HFFc6 (cell line): Measurements from ENCODE around the gene RNF222. TPM values are rescaled to one million over a fixed set of nuclear protein-coding genes. Genes with fewer than 3 reads are reported as not detected.

Source experiments
- DNase-seq: peaks from one replicate; pipeline ENCODE4 v3.0.0-alpha.2; 2018
- H3K27ac Mint-ChIP-seq: 2 replicates; pipeline ENCODE4 v1.8.0; 2020; ENCODE audit warnings: mild to moderate bottlenecking, mixed read lengths
- H3K27me3 Mint-ChIP-seq: 2 replicates; pipeline ENCODE4 v1.8.0; 2021; ENCODE audit warnings: mild to moderate bottlenecking, moderate library complexity, mixed read lengths; ENCODE audit not compliant: insufficient read depth
- H3K36me3 Mint-ChIP-seq: 2 replicates; pipeline ENCODE4 v1.8.0; 2021; ENCODE audit warnings: low read depth, mixed read lengths
- H3K4me1 Mint-ChIP-seq: 2 replicates; pipeline ENCODE4 v1.8.0; 2020; ENCODE audit warnings: low read depth, mixed read lengths
- H3K4me3 Mint-ChIP-seq: 2 replicates; pipeline ENCODE4 v1.8.0; 2020; ENCODE audit warnings: mild to moderate bottlenecking, moderate library complexity, mixed read lengths
- H3K9me3 Mint-ChIP-seq: 2 replicates; pipeline ENCODE4 v1.8.0; 2020; ENCODE audit warnings: mild to moderate bottlenecking, mixed read lengths
- total RNA-seq, 6 experiments: library from RNA; stranded (reverse); fragmentation: NEBNext Ultra II Directional; extraction: Animal tissue kit (Norgen Biotek cat#: 25700); gene quantifications; 2 replicates in 1 of 6; 3 replicates in 5 of 6; pipeline ENCODE4 v1.2.3, GENCODE V29; 2021
- TF ChIP-seq, protein P1 (sequence below): fragments of 200-600 bp; sonication (generic); IDR thresholded peaks from 2 replicates; pipeline ENCODE4 v1.5.0; 2021; ENCODE audit warnings: antibody characterized with exemption, mild to moderate bottlenecking

RNF222 gene
- total RNA-seq, 6 experiments from 2014 or later, result not detected

DNA sequence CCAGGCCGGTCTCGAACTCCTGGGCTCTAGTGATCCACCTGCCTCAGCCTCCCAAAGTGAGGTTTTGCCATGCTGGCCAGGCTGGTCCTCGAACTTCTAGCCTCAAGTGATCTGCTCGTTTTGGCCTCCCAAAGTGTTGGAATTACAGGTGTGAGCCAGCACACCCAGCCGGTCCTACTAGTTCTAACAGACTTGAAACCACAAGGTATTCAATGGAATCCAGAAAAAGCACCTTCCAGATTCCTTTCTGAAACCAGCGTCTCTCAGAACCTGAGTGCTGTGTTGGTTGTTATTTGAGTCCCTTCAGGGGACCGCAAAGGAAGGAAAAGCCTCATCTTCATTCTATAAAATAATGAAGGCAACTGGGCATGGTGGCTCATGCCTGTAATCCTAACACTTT lies 25.2 kb downstream of the RNF222 start:
- H3K27me3 Mint-ChIP-seq, result peaks cover 1% of the 10 kb centered on the region; the same call in 1 of the 2 replicates
- H3K4me1 Mint-ChIP-seq, result peaks cover 22% of the 10 kb centered on the region
- H3K36me3 Mint-ChIP-seq, result peaks cover 21% of the 10 kb centered on the region
- no peak overlapping the region for H3K27ac Mint-ChIP-seq
- TF ChIP-seq, protein P1, sequence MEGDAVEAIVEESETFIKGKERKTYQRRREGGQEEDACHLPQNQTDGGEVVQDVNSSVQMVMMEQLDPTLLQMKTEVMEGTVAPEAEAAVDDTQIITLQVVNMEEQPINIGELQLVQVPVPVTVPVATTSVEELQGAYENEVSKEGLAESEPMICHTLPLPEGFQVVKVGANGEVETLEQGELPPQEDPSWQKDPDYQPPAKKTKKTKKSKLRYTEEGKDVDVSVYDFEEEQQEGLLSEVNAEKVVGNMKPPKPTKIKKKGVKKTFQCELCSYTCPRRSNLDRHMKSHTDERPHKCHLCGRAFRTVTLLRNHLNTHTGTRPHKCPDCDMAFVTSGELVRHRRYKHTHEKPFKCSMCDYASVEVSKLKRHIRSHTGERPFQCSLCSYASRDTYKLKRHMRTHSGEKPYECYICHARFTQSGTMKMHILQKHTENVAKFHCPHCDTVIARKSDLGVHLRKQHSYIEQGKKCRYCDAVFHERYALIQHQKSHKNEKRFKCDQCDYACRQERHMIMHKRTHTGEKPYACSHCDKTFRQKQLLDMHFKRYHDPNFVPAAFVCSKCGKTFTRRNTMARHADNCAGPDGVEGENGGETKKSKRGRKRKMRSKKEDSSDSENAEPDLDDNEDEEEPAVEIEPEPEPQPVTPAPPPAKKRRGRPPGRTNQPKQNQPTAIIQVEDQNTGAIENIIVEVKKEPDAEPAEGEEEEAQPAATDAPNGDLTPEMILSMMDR, result no peak
- H3K9me3 Mint-ChIP-seq, result no peaks in the 10 kb centered on the region
- no peak for DNase-seq
- H3K4me3 Mint-ChIP-seq, result no peak overlapping the region

DNA sequence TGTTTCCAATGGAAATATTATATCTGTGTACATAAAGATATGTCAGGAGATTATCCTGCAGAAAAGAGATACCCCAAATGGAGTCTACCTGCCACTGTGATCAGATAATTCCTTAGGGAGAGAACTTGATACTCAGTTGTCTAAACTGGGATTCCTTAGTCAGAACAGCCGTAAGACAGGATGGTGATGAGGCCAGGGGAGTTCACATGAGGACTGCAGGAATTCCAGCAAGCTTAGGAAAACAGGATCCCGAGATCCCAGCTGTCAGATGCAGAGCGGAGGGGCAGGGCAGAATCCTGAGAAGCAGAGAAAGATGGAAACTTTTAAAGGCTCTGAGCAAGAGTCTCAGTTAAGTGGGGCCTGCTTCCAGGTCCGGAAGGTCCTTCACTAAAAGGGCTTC lies 25.8 kb downstream of the RNF222 start:
- Mint-ChIP-seq H3K27ac (no peak overlapping the region), H3K4me1 (peaks cover 17% of the 10 kb centered on the region), H3K4me3 (no peak overlapping the region), H3K9me3 (no peaks in the 10 kb centered on the region), H3K36me3 (peaks cover 17% of the 10 kb centered on the region), H3K27me3 (peaks cover 1% of the 10 kb centered on the region; the same call in 1 of the 2 replicates)
- no peak for DNase-seq
- TF ChIP-seq, protein P1, result no peak

DNA sequence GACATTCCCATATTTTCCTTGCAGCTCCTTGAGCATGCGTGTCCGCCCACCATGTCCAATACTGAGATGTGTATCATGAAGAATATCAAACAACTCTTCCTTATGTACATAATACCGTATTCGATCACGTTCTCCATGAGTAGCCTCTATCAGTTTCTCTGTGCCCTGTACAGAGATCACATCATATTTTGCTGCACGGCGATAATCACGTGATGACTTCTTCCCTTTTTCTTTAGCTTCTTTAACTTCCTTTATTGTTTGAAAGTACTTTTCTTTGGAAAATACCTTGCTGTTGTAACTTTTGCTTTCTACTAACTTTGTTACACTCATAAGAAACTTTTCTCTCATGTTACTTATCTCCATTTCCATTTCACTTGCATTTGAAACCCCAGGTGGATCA lies 27.7 kb downstream of the RNF222 start:
- TF ChIP-seq, protein P1, result no peak
- H3K4me1 Mint-ChIP-seq, result peaks cover 19% of the 10 kb centered on the region
- H3K9me3 Mint-ChIP-seq, result no peaks in the 10 kb centered on the region
- peaks cover 17% of the 10 kb centered on the region for H3K36me3 Mint-ChIP-seq
- no peak overlapping the region for H3K27ac Mint-ChIP-seq
- peaks cover 1% of the 10 kb centered on the region; the same call in 1 of the 2 replicates for H3K27me3 Mint-ChIP-seq
- no peak overlapping the region for H3K4me3 Mint-ChIP-seq
- no peak for DNase-seq

DNA sequence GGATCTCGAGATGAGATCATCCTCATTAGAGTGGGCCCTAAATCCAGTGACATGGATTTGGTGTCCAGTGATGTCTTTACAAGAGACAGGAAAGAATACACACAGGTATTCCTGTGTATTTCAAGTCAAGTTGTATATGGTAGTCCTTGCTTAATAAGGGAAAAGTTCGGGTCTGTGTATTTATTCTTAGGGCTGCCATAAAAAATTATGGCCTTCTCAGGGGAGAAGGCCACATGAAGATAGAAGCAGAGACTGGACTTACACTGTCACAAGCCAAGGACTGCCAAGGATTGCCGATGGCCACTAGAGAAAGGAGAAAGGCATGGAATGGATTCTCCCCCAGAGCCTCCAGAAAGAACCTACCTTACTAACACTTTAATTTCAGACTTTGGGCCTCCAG lies 29.4 kb downstream of the RNF222 start:
- TF ChIP-seq, protein P1, result no peak
- no peak for DNase-seq

DNA sequence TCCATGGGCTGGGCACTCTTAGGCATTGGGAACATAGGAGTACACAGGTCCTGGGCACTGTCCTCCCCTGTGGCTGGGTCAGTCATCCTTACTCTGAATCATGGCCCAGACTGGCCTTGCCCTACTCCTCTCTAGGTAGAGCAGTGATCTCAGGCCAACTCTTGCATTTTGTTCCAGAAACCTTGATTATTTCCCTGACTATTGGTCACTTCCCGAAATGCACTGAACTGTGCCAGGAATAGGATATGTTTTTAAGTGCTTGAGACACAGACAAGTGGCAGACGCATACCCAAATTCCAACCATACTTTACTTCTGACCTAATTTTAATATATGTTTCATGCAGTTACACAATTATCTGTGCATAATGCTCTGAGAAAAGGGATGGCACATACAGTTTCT lies 31.4 kb downstream of the RNF222 start:
- TF ChIP-seq, protein P1, result no peak
- no peaks in the 10 kb centered on the region for H3K27me3 Mint-ChIP-seq
- H3K4me1 Mint-ChIP-seq, result peaks cover 34% of the 10 kb centered on the region
- peak overlapping the region; percentile 33; the same call in 1 of the 2 replicates for H3K4me3 Mint-ChIP-seq
- peak overlapping the region; percentile 81 for H3K27ac Mint-ChIP-seq
- H3K9me3 Mint-ChIP-seq, result no peaks in the 10 kb centered on the region
- peak; percentile 75 for DNase-seq
- H3K36me3 Mint-ChIP-seq, result peaks cover 17% of the 10 kb centered on the region

More for the DNA sequence above, 29.4 kb downstream of the RNF222 start:
- Mint-ChIP-seq H3K27me3 (peaks cover 1% of the 10 kb centered on the region; the same call in 1 of the 2 replicates), H3K27ac (no peak overlapping the region), H3K36me3 (peaks cover 17% of the 10 kb centered on the region), H3K4me1 (peaks cover 22% of the 10 kb centered on the region), H3K4me3 (no peak overlapping the region), H3K9me3 (no peaks in the 10 kb centered on the region)

DNA sequence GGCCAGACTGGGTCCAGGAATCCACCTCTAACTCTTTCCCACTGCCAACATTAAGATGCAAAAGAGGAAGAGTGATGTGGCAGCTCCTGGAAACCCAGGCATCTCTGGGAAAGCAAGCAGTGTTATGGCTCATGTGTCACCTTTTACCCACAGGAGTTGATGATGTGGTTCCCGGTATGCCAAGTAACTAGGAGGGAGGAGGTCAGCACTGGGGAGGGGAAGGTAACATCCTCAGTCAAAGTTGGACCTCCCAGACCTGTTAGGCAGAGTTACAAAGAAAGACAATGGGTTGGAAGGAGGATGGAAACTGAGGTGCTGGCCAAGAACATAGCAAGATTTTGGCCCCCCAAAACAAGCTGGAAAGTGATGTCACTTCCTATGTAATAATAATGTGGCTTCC lies 32.5 kb downstream of the RNF222 start:
- peaks cover 45% of the 10 kb centered on the region for H3K4me1 Mint-ChIP-seq
- TF ChIP-seq, protein P1, result no peak
- H3K27ac Mint-ChIP-seq, result peak overlapping the region; percentile 46
- no peaks in the 10 kb centered on the region for H3K9me3 Mint-ChIP-seq
- no peaks in the 10 kb centered on the region for H3K27me3 Mint-ChIP-seq
- no peak for DNase-seq
- H3K4me3 Mint-ChIP-seq, result peak overlapping the region; percentile 15; the same call in 1 of the 2 replicates
- H3K36me3 Mint-ChIP-seq, result peaks cover 15% of the 10 kb centered on the region
